SK-N-SH (cell line): ENCODE measurements around the gene KIAA0040. TPM values are rescaled to one million over a fixed set of nuclear protein-coding genes. Genes with fewer than 3 reads are reported as not detected.

Experiments
- CTCF ChIA-PET: fragments of 300-600, 350-600 bp; formaldehyde crosslinking; extraction: SDS; loops from one replicate; lab custom pipeline; 2021; lab: Yijun Ruan, JAX
- POLR2A ChIA-PET: fragments of 350-600 bp; sonication (Branson Sonifier 250); formaldehyde crosslinking; extraction: SDS; loops from one replicate; lab custom pipeline; 2020; ENCODE audit warnings: antibody characterized with exemption, inconsistent platforms; lab: Yijun Ruan, JAX
- DNase-seq: peaks from one replicate; pipeline ENCODE4 v3.0.0; 2012
- H2AFZ ChIP-seq: fragments of 200-600 bp; sonication (generic); 2 replicates; pipeline ENCODE4 v1.8.1; 2016; ENCODE audit warnings: antibody characterized with exemption, mild to moderate bottlenecking, low read depth
- H3F3A ChIP-seq: fragments of 200-600 bp; sonication (generic); replicated peaks from 2 replicates; pipeline ENCODE3; 2016; ENCODE audit warnings: antibody characterized with exemption, mild to moderate bottlenecking; ENCODE audit not compliant: insufficient read depth
- H3K27ac ChIP-seq, 2 experiments: fragments of 200-500 bp in 1 of 2; fragments of 200-600 bp in 1 of 2; sonication (Bioruptor generic) in 1 of 2; sonication (generic), shearing (Covaris generic) in 1 of 2; 2 replicates each; pipeline versions ENCODE4 v1.5.1 to v1.6.1; 2014 to 2016; ENCODE audit warnings: low read depth in 2 of 2, inconsistent platforms in 1 of 2, low read length in 1 of 2, mild to moderate bottlenecking in 1 of 2, mixed read lengths in 1 of 2
- H3K27me3 ChIP-seq: fragments of 200-600 bp; sonication (generic), shearing (Covaris generic); 2 replicates; pipeline ENCODE4 v1.6.1; 2016; ENCODE audit warnings: mixed run types; ENCODE audit not compliant: insufficient read depth
- H3K36me3 ChIP-seq, 2 experiments: fragments of 200-500 bp in 1 of 2; fragments of 200-600 bp in 1 of 2; sonication (Bioruptor generic) in 1 of 2; sonication (generic) in 1 of 2; replicated peaks in 1 of 2; 2 replicates each; pipeline versions ENCODE3 to v1.5.1; 2014 to 2016; ENCODE audit warnings: low read length in 1 of 2, mild to moderate bottlenecking in 1 of 2; ENCODE audit not compliant: insufficient read depth in 2 of 2, control insufficient read depth in 1 of 2
- H3K4me1 ChIP-seq, 2 experiments: fragments of 200-500 bp in 1 of 2; fragments of 200-600 bp in 1 of 2; sonication (Bioruptor generic) in 1 of 2; sonication (generic), shearing (Covaris generic) in 1 of 2; 2 replicates each; pipeline versions ENCODE4 v1.5.1 to v1.6.1; 2014 to 2016; ENCODE audit warnings: low read depth in 1 of 2, low read length in 1 of 2, mixed run types in 1 of 2; ENCODE audit not compliant: insufficient read depth in 2 of 2, control insufficient read depth in 1 of 2
- H3K4me2 ChIP-seq: fragments of 200-600 bp; sonication (generic), shearing (Covaris generic); 2 replicates; pipeline ENCODE4 v1.6.1; 2017; ENCODE audit warnings: mixed run types
- H3K4me3 ChIP-seq, 2 experiments: fragments of 200-500 bp in 1 of 2; fragments of 200-600 bp in 1 of 2; sonication (Bioruptor generic) in 1 of 2; sonication (generic), shearing (Covaris generic) in 1 of 2; 2 replicates each; pipeline versions ENCODE4 v1.5.1 to v1.8.1; 2014 to 2016; ENCODE audit warnings: low read depth in 2 of 2, inconsistent platforms in 1 of 2, low read length in 1 of 2, mild to moderate bottlenecking in 1 of 2, mixed read lengths in 1 of 2, moderate library complexity in 1 of 2
- H3K79me2 ChIP-seq: fragments of 200-600 bp; sonication (generic); 2 replicates; pipeline ENCODE4 v1.8.1; 2017; ENCODE audit warnings: mild to moderate bottlenecking; ENCODE audit not compliant: insufficient read depth
- H3K9ac ChIP-seq: fragments of 200-600 bp; sonication (generic); 2 replicates; pipeline ENCODE4 v1.6.1; 2017; ENCODE audit warnings: mixed run types
- H3K9me2 ChIP-seq: fragments of 200-600 bp; sonication (generic); 2 replicates; pipeline ENCODE4 v1.6.1; 2017; ENCODE audit warnings: mixed run types
- H3K9me3 ChIP-seq: fragments of 200-600 bp; sonication (generic); 2 replicates; pipeline ENCODE4 v1.6.1; 2017; ENCODE audit warnings: mixed run types, mild to moderate bottlenecking, moderate library complexity
- H4K20me1 ChIP-seq: fragments of 200-600 bp; sonication (generic); 2 replicates; pipeline ENCODE4 v1.6.1; 2017; ENCODE audit warnings: mild to moderate bottlenecking, mixed run types; ENCODE audit not compliant: insufficient read depth
- CHD2 ChIP-seq: fragments of 150-350 bp; IDR thresholded peaks from 2 replicates; pipeline ENCODE4 v1.6.1; 2018; ENCODE audit warnings: low read length; ENCODE audit not compliant: partially characterized antibody
- EP300 ChIP-seq, 2 experiments: IDR thresholded peaks; 2 replicates each; pipeline versions ENCODE4 v1.4.0 to v1.6.1; 2012; ENCODE audit warnings: borderline replicate concordance in 1 of 2, low read depth in 1 of 2, low read length in 1 of 2
- EZH2phosphoT487 ChIP-seq: fragments of 200-600 bp; sonication (generic); IDR thresholded peaks from 2 replicates; pipeline ENCODE4 v1.6.1; 2017; ENCODE audit warnings: low read depth, mixed run types, mild to moderate bottlenecking, antibody characterized with exemption, moderate library complexity, borderline replicate concordance
- FOXM1 ChIP-seq: IDR thresholded peaks from 2 replicates; pipeline ENCODE4 v1.4.0; 2012; ENCODE audit warnings: low read depth, mild to moderate bottlenecking
- GABPA ChIP-seq: IDR thresholded peaks from 2 replicates; pipeline ENCODE4 v1.4.0; 2012; ENCODE audit warnings: low read depth, mild to moderate bottlenecking
- GATA2 ChIP-seq: sonication (generic); formaldehyde crosslinking; IDR thresholded peaks from 2 replicates; pipeline ENCODE4 v1.5.0; 2020; ENCODE audit warnings: mild to moderate bottlenecking, missing genetic modification reagents
- JUND ChIP-seq: IDR thresholded peaks from 2 replicates; pipeline ENCODE4 v1.4.0; 2012
- MEF2A ChIP-seq: IDR thresholded peaks from 2 replicates; pipeline ENCODE4 v1.4.0; 2012; ENCODE audit warnings: low read depth, borderline replicate concordance
- RAD21 ChIP-seq: IDR thresholded peaks from 2 replicates; pipeline ENCODE4 v1.6.1; 2012; ENCODE audit warnings: mild to moderate bottlenecking, low read length
- RFX5 ChIP-seq: IDR thresholded peaks from 2 replicates; pipeline ENCODE4 v1.6.1; 2012; ENCODE audit warnings: mild to moderate bottlenecking, improper control_type of control experiment, low read length
- SIN3A ChIP-seq: IDR thresholded peaks from 2 replicates; pipeline ENCODE4 v1.6.1; 2012; ENCODE audit warnings: low read depth, mild to moderate bottlenecking, low read length, moderate library complexity, borderline replicate concordance
- SMC3 ChIP-seq: IDR thresholded peaks from 2 replicates; pipeline ENCODE4 v1.6.1; 2012; ENCODE audit warnings: low read depth, low read length, improper control_type of control experiment
- TCF12 ChIP-seq: IDR thresholded peaks from 2 replicates; pipeline ENCODE4 v1.4.0; 2012
- TEAD4 ChIP-seq: IDR thresholded peaks from 2 replicates; pipeline ENCODE4 v1.4.0; 2012; ENCODE audit warnings: mild to moderate bottlenecking, borderline replicate concordance; ENCODE audit not compliant: insufficient read depth
- WGBS: methylation state at CpG from one replicate; pipeline ENCODE4 v1.1.6; 2017; ENCODE audit warnings: low lambda C conversion rate; 5-methylcytosine and 5-hydroxymethylcytosine counted together
- polyA plus RNA-seq, 3 experiments: library from polyadenylated mRNA; depleted of rRNA; stranded (reverse); fragments of >200 nt; gene quantifications; 2 replicates each; pipeline ENCODE4 v1.2.3, GENCODE V29; 2012
- TF ChIP-seq, protein P1 (sequence below): IDR thresholded peaks from 2 replicates; pipeline ENCODE4 v1.6.1; 2012; ENCODE audit warnings: mild to moderate bottlenecking, low read depth, low read length, moderate library complexity
- TF ChIP-seq, protein P2 (sequence below): fragments of 200-600 bp; sonication (generic); IDR thresholded peaks from 2 replicates; pipeline ENCODE4 v1.6.1; 2017; ENCODE audit warnings: antibody characterized with exemption, mild to moderate bottlenecking, moderate library complexity
- TF ChIP-seq, protein P3 (sequence below): IDR thresholded peaks from 2 replicates; pipeline ENCODE4 v1.4.0; 2012; ENCODE audit warnings: low read depth
- TF ChIP-seq, protein P4 (sequence below): fragments of 150-350 bp; IDR thresholded peaks from 2 replicates; pipeline ENCODE4 v1.6.1; 2016; ENCODE audit warnings: mild to moderate bottlenecking, low read depth, low read length

The KIAA0040 gene
- polyA plus RNA-seq, 1 of the 3 experiments (the other 2 are of a cell fraction), result 0.08 TPM

DNA sequence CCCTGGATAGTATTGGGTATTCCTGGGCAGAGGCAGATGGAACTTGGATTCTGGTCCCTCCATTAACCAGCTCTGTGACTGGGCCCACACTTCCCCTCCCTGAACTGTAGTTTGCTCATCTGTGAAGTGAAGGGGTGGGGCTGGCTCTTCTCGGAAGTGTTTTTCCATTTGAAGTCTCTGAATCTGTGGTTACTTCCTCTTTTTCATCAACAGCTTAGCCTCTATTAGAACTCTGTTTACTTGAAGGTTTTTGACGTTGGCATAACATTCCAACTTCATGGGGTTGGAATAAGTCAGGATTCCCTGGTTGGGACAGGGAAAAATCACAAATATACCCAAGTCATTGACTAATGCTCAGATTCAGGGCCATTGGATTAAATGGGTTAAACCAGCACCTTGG, 3.6 kb downstream of the KIAA0040 start:
- H3K27ac ChIP-seq, result no peak overlapping the region
- no peaks in the 10 kb centered on the region for H3K9me3 ChIP-seq
- H2AFZ ChIP-seq, result no peak overlapping the region
- no peaks in the 10 kb centered on the region for H3F3A ChIP-seq
- peaks cover 0 to 10% of the 10 kb centered on the region in 2 experiments; a peak in 1 of 4 replicates for H3K4me1 ChIP-seq
- POLR2A ChIA-PET, result no interaction called here
- no peaks in the 10 kb centered on the region for H3K79me2 ChIP-seq
- 24% methylated on average over 2 of the region's 2 CpGs for WGBS
- TF ChIP-seq SMC3 (no peak), CHD2 (no peak), FOXM1 (no peak), MEF2A (no peak), RAD21 (no peak), GATA2 (CRISPR knock-in tag) (no peak)
- TF ChIP-seq, protein P1, sequence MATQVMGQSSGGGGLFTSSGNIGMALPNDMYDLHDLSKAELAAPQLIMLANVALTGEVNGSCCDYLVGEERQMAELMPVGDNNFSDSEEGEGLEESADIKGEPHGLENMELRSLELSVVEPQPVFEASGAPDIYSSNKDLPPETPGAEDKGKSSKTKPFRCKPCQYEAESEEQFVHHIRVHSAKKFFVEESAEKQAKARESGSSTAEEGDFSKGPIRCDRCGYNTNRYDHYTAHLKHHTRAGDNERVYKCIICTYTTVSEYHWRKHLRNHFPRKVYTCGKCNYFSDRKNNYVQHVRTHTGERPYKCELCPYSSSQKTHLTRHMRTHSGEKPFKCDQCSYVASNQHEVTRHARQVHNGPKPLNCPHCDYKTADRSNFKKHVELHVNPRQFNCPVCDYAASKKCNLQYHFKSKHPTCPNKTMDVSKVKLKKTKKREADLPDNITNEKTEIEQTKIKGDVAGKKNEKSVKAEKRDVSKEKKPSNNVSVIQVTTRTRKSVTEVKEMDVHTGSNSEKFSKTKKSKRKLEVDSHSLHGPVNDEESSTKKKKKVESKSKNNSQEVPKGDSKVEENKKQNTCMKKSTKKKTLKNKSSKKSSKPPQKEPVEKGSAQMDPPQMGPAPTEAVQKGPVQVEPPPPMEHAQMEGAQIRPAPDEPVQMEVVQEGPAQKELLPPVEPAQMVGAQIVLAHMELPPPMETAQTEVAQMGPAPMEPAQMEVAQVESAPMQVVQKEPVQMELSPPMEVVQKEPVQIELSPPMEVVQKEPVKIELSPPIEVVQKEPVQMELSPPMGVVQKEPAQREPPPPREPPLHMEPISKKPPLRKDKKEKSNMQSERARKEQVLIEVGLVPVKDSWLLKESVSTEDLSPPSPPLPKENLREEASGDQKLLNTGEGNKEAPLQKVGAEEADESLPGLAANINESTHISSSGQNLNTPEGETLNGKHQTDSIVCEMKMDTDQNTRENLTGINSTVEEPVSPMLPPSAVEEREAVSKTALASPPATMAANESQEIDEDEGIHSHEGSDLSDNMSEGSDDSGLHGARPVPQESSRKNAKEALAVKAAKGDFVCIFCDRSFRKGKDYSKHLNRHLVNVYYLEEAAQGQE, result no peak
- TF ChIP-seq, protein P2, sequence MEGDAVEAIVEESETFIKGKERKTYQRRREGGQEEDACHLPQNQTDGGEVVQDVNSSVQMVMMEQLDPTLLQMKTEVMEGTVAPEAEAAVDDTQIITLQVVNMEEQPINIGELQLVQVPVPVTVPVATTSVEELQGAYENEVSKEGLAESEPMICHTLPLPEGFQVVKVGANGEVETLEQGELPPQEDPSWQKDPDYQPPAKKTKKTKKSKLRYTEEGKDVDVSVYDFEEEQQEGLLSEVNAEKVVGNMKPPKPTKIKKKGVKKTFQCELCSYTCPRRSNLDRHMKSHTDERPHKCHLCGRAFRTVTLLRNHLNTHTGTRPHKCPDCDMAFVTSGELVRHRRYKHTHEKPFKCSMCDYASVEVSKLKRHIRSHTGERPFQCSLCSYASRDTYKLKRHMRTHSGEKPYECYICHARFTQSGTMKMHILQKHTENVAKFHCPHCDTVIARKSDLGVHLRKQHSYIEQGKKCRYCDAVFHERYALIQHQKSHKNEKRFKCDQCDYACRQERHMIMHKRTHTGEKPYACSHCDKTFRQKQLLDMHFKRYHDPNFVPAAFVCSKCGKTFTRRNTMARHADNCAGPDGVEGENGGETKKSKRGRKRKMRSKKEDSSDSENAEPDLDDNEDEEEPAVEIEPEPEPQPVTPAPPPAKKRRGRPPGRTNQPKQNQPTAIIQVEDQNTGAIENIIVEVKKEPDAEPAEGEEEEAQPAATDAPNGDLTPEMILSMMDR, result no peak
- TF ChIP-seq, all 33 proteins: peak for 0
- Histone ChIP-seq H3K4me2 (no peak overlapping the region), H3K9me2 (no peaks in the 10 kb centered on the region), H4K20me1 (no peaks in the 10 kb centered on the region), H3K9ac (no peak overlapping the region), H3K27me3 (no peaks in the 10 kb centered on the region), H3K36me3 (no peaks in the 10 kb centered on the region), H3K4me3 (no peak overlapping the region)
- DNase-seq, result no peak
- CTCF ChIA-PET, result interaction anchor here (0.6 to 1.3 kb wide), 3 partner anchors 24 to 37 kb away, joined by 3 to 5 read pairs (median 4); no protein-coding TSS in a partner anchor

DNA sequence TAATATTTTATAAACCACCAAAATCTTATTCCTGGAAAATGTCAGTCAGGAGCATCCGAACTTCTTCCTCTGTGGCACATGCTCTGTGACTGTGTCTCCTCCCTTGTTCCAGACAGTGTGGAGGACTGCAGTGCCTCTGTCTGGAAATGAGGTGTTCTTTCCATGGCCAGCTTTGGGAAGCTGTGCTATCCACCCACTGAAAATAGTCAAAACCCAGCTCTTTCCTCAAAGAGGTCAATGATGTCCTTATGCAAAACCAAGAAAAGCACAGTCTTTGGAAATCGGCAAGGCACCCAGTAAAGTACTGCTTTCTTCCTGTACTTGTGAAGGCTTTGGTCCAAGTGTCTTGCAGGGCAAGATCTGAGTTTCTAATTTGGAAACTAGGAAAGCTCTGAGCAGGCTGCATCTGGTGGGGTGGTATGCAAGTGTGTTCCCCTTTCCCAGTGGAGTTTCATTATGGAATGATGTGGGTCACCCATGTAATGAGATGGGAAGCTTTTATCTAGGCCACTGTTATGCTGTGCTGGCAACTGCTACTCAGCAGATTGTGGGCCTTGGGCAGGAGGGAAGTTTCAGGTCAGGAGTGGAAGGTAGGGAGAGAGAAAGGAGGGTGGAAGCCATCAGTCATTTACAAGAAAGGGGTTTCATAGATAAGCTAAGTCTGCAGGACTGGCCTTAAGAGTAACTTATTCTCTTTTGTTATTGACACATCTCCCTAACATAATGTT, 6.0 kb downstream of the KIAA0040 start:
- POLR2A ChIA-PET, result interaction anchor here (0.5 kb wide), 1 partner anchor 428 kb away, joined by 4 read pairs; no protein-coding TSS in a partner anchor
- no peak overlapping the region for H3K27ac ChIP-seq
- no peak overlapping the region for H3K4me3 ChIP-seq
- no peaks in the 10 kb centered on the region for H3F3A ChIP-seq
- 24% methylated on average over 2 of the region's 2 CpGs for WGBS
- H3K9ac ChIP-seq, result no peak overlapping the region
- H3K36me3 ChIP-seq, result no peaks in the 10 kb centered on the region
- CTCF ChIA-PET, result interaction anchor here (0.6 to 2.2 kb wide), 4 partner anchors 10 to 901 kb away, joined by 3 to 9 read pairs (median 4); no protein-coding TSS in a partner anchor
- no peaks in the 10 kb centered on the region for H3K4me1 ChIP-seq
- H2AFZ ChIP-seq, result no peak overlapping the region
- no peak overlapping the region for H3K4me2 ChIP-seq
- H3K27me3 ChIP-seq, result no peaks in the 10 kb centered on the region
- H3K9me2 ChIP-seq, result no peaks in the 10 kb centered on the region
- DNase-seq, result no peak
- no peaks in the 10 kb centered on the region for H3K9me3 ChIP-seq
- H4K20me1 ChIP-seq, result no peaks in the 10 kb centered on the region
- no peaks in the 10 kb centered on the region for H3K79me2 ChIP-seq
- TF ChIP-seq EP300 (IDR thresholded peaks at IDR 0.05; ENCODE audit: borderline replicate concordance in 1 of 2, low read depth in 1 of 2, low read length in 1 of 2) (no peak), RFX5 (no peak), GABPA (no peak), SIN3A (no peak), EZH2phosphoT487 (no peak), JUND (no peak), CHD2 (no peak), TEAD4 (no peak), RAD21 (no peak), TCF12 (no peak)
- TF ChIP-seq, protein P3, sequence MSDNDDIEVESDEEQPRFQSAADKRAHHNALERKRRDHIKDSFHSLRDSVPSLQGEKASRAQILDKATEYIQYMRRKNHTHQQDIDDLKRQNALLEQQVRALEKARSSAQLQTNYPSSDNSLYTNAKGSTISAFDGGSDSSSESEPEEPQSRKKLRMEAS, result no peak
- TF ChIP-seq, protein P4, sequence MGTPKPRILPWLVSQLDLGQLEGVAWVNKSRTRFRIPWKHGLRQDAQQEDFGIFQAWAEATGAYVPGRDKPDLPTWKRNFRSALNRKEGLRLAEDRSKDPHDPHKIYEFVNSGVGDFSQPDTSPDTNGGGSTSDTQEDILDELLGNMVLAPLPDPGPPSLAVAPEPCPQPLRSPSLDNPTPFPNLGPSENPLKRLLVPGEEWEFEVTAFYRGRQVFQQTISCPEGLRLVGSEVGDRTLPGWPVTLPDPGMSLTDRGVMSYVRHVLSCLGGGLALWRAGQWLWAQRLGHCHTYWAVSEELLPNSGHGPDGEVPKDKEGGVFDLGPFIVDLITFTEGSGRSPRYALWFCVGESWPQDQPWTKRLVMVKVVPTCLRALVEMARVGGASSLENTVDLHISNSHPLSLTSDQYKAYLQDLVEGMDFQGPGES, result no peak
